Mucosa of rectum (tissue), 2 donors: ENCODE results near the gene FIBCD1.

Experiments used
- H3K27ac ChIP-seq, 2 donors: one replicate each; pipeline ENCODE4 v1.7.0; 2013; ENCODE audit warnings: inconsistent platforms in 2 of 2, low read depth in 2 of 2, low read length in 2 of 2
- H3K27me3 ChIP-seq, 2 donors: one replicate each; pipeline ENCODE4 v1.7.0; 2013; ENCODE audit warnings: low read length in 2 of 2; ENCODE audit not compliant: control insufficient read depth in 2 of 2, insufficient read depth in 2 of 2
- H3K36me3 ChIP-seq, 2 donors: one replicate each; pipeline ENCODE4 v1.7.0; 2013; ENCODE audit warnings: low read length in 2 of 2; ENCODE audit not compliant: control insufficient read depth in 2 of 2, insufficient read depth in 2 of 2
- H3K4me1 ChIP-seq, 2 donors: one replicate each; pipeline ENCODE4 v1.7.0; 2013; ENCODE audit warnings: low read length in 2 of 2, mild to moderate bottlenecking in 1 of 2; ENCODE audit not compliant: control insufficient read depth in 2 of 2, insufficient read depth in 2 of 2
- H3K4me3 ChIP-seq, 2 donors: one replicate each; pipeline ENCODE4 v1.7.0; 2013; ENCODE audit warnings: low read length in 2 of 2
- H3K9ac ChIP-seq, 2 donors: one replicate each; pipeline ENCODE4 v1.7.0; 2013; ENCODE audit warnings: low read length in 2 of 2, low read depth in 1 of 2, mild to moderate bottlenecking in 1 of 2
- H3K9me3 ChIP-seq, 2 donors: one replicate each; pipeline ENCODE4 v1.7.0; 2013; ENCODE audit warnings: low read length in 2 of 2; ENCODE audit not compliant: control insufficient read depth in 2 of 2
- donor health status: healthy.
- donor health status: Normal muscosa, but diverticular disease.

Gene FIBCD1

DNA sequence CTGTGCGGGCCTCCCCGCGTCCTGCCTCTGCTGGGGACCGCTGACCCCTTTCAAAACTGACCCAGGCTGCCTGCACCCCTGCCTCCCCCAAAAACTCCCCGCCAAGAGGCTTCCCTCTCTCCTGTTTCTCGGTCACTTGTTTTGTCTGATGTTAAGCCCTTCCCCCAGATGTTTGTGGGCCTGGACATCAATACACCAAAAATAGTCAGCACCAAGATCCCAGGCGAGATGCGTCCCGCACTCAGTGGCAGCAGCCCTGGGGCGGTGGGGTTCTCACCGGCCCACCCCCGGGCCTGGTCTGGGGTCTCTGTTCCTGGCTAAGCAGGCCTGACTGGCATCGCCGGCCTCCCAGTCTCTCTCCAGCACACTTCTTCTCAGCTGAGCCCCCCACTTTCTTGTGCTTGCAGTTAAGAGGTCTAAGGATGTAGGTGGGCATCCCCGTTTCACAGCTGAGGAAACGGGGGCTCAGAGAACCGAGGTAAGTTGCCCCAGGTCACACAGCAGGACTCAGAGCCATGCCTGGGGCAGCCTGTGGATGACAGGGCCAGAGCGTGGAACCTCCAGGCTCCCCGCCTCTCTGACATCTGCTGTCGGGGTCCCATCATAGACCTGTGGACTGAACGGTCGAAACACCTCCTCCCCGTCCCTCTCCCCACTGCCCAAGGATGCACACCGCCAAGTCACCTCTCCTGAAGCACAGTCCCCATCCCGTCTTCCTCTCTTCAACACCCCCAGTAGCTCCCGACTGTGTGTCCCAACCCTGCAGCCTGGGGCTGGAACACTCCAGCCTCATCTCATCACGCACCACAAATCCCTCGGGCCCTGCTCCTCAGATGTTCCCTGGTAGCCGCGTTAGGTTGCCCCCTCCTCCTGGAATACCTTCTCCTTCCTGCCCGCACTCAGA lies 16.8 kb downstream of the FIBCD1 start:
- no peak overlapping the region for H3K9ac ChIP-seq

DNA sequence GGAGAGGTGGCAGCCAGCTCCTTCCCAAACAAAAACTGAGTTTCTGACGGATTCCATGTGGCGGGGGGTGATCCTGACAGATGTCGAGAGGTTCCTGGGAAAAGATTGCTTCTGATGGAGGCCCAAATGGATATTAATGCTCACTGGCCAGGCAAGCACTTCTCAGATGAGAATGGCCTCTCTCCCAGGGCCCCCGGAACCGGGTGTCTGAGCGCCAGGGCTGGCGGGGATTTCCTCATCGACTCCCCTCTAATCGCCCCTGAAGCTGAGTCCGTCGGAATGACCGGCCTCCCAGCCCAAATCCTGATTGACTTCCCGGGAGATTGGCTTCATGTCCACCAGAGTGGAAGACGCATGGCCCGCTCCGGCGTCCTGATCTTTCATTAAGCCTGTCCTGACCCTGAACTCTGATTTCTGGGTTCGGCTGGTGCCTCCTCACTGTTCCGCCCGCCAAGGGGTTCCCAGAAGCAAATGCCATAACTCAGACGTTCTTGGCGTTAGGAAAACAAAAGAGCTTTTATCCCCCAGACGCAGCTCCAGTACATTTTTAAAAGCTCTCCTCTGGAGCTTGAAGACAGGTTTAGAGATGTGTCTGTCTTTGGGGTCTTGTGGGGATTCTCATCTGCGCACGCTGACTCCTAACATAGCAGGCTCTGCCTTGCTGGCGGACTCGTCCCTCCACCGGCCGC lies 17.6 kb downstream of the FIBCD1 start:
- Histone ChIP-seq H3K27ac (no peak overlapping the region), H3K27me3 (no peaks in the 10 kb centered on the region), H3K9me3 (no peaks in the 10 kb centered on the region), H3K36me3 (no peaks in the 10 kb centered on the region), H3K4me3 (no peak overlapping the region), H3K9ac (no peak overlapping the region), H3K4me1 (no peaks in the 10 kb centered on the region)

More for the DNA sequence above, 16.8 kb downstream of the FIBCD1 start:
- no peaks in the 10 kb centered on the region for H3K9me3 ChIP-seq
- no peaks in the 10 kb centered on the region for H3K27me3 ChIP-seq
- no peaks in the 10 kb centered on the region for H3K4me1 ChIP-seq
- H3K4me3 ChIP-seq = no peak overlapping the region
- H3K27ac ChIP-seq = no peak overlapping the region
- H3K36me3 ChIP-seq = no peaks in the 10 kb centered on the region

DNA sequence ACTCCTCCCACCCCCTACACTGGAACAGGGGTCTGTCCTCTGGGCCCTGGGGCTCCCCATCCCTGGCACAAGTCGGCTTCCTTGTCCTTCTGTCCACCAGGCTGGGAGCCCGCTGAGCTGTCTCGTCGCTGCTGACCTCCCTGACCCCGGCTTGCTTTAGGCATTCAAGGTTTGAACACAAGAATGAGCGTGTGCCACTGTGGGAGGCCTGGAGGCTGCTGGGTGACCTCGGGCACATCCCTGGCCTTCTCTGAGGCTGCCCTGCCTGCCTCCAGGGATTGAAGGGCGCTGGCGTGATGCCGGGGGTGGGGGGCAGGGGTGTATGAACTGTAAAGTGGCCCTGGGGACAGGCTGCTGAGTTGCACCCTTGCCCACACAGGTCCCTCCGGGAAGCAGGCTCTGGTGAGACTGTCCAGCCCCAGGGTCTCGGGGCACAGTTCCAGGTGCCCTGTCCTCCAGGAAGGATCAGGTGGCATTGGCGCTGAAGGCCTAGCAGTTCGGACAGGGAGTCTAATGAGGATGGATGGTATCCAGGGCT lies 18.2 kb downstream of the FIBCD1 start:
- H3K9me3 ChIP-seq = no peaks in the 10 kb centered on the region
- no peak overlapping the region for H3K27ac ChIP-seq
- H3K4me1 ChIP-seq = no peaks in the 10 kb centered on the region
- H3K9ac ChIP-seq = no peak overlapping the region
- H3K36me3 ChIP-seq = no peaks in the 10 kb centered on the region
- no peaks in the 10 kb centered on the region for H3K27me3 ChIP-seq
- no peak overlapping the region for H3K4me3 ChIP-seq

DNA sequence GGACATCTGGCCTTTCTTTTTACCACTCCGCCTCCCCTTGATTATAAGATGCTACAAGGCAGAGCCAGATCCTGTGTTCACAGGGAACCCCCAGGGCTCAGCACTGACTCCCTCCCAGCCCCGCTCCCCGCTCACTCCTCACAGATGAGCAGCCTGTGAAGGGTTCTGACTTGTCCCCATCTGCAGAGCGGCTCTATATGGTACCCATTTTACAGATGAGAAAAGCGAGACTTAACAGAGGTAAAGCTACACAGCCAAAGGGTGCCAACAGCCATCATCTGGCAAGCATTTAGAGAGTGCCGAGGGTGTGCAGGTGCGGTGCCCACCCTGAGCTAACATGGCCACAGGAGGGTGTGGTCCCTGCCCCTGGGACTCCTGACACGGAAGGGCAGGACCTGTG lies 18.8 kb downstream of the FIBCD1 start:
- Histone ChIP-seq H3K4me1 (no peaks in the 10 kb centered on the region), H3K27ac (no peak overlapping the region), H3K36me3 (no peaks in the 10 kb centered on the region), H3K9me3 (no peaks in the 10 kb centered on the region), H3K9ac (no peak overlapping the region), H3K4me3 (no peak overlapping the region), H3K27me3 (no peaks in the 10 kb centered on the region)

DNA sequence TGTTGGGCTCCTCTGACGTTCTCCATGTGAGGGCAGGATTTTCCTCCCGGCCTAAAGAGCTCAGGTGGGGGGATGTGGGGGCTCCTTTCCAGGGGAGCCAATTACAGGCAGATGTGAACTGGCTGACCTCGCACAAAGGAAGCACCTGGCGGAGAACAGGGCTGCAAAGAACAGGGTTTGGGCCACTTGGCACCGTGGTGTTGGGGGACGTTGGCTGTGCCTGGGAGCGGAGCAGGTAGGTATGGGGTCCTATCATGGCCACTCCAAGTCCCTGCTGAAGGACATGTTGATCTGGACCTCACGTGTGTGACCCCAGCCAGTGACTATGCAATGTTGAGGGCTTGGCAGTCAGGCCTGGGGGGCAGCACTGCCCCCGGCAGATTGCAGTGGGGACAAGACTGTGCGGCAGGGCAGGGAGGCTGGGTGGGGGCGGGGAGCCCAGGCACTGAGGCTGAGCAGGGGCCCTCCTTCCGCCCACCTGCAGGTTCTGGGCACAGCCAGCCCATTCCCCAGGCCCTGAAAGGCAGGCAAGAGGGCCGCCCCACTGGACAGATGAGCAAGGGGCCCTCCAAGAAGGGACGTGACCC lies 19.4 kb downstream of the FIBCD1 start:
- H3K9me3 ChIP-seq = no peaks in the 10 kb centered on the region
- H3K36me3 ChIP-seq = no peaks in the 10 kb centered on the region
- no peaks in the 10 kb centered on the region for H3K4me1 ChIP-seq
- H3K27me3 ChIP-seq = no peaks in the 10 kb centered on the region
- no peak overlapping the region for H3K27ac ChIP-seq
- no peak overlapping the region for H3K4me3 ChIP-seq
- no peak overlapping the region for H3K9ac ChIP-seq

DNA sequence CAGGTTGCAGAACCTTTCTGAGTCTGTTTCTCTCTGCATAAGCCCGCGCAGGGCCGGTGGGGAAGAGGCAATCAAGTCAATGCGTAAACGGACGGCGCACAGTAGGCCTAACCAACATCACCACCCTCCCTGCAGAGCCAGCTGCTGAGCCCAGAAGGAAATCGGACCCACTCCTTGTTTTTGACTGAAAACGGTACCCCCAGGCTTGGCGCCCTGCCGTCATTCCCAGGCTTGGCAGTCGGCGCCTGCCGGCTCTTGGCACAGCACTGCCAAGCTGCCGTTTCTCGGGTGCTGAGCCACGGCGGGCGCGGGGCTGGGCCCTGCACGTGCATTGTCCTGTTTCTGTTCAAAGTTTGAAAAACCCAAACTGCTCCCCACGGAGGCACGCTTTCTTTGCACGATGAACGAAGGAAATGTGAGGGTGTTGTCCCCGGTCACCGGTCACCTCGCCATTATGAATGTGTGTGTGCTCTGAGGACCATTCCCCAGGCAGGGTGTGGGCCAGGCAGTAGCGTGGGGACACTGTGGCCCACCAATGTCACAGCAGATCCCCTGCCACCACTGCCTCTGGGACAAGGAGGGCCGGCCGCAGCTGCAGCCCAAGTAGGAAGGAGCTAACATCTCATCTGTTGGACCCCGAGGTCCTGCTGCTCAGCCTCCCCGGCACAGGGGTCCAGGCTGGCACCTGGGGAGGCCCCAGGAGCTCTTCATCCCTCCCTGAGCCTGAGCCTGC lies 20.1 kb downstream of the FIBCD1 start:
- H3K9ac ChIP-seq = no peak overlapping the region
- no peak overlapping the region for H3K4me3 ChIP-seq
- no peak overlapping the region for H3K27ac ChIP-seq
- H3K9me3 ChIP-seq = no peaks in the 10 kb centered on the region
- H3K36me3 ChIP-seq = no peaks in the 10 kb centered on the region
- no peaks in the 10 kb centered on the region for H3K27me3 ChIP-seq
- no peaks in the 10 kb centered on the region for H3K4me1 ChIP-seq

DNA sequence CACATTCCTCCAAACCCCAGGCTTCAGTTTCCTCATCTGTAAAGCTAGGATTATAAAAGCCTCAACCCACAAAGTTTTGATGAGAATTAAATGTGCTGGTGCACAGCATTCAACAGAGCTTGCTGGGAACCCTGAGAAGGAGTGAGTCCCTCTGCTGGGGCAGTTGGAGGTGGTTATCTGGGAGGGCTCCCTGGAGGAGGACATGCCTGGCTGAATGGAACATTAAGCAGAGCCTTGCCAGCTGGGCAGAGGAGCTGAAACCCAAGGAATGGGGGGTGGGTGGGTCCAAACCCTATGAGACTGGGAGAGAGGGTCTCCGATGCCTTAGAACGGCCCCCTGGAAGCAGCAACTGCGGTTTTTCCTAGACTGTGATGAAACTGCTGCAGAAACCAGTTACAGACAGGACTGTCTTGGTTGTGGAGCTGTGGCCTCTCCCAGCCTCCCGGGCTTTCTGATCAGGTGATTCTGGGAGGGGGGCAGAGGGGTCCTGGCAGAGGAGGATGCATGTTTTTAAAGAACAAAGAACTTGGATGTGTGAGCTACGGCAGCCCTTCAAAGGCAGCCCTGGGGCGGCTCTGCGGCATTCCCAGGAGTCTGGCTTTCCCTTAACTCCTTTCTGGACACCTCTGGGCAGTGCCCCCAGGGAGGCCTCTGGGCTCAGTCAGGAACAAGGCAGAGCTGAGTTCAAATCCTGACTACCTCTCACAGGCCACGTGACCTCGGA lies 20.8 kb downstream of the FIBCD1 start:
- Histone ChIP-seq H3K9me3 (no peaks in the 10 kb centered on the region), H3K36me3 (no peaks in the 10 kb centered on the region), H3K4me1 (no peaks in the 10 kb centered on the region), H3K27ac (no peak overlapping the region), H3K4me3 (no peak overlapping the region), H3K9ac (no peak overlapping the region), H3K27me3 (no peaks in the 10 kb centered on the region)

DNA sequence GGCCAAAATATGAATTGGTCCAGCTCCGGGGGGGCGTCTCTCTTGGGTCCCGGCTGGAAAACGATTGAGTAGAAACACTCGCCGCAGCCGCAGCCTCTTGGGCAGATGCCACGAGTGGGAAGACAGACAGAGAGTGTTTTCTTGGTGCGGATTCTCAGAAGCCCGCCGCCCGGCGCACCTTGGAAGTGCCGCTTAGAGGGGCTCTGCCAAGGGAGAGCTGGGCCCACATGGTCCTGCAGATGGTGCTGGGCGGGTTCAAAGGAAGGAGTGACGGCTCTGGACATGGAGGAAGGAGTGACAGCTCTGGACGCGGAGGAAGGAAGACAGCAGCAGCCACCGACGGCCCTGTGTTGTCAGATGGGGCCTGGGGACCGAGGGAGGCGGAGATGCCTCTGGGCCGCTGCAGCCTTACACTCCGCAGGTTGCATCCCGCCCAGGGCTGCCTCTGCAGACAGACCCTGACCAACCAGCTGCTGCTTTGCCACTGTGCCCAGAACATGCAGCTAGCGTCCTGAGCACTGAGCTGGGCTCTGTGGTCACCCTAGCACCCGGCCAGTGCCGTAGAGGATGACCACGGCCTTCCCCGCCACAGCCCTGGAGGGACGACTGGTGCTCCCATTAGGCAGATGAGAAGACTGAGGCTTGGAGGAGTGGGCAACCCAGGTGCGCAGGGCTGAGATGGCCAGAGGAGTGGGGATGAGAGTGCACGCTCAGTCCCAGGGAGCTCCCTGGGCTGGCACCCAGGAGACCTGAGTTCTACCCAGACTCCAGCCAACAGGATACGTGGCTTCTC lies 21.7 kb downstream of the FIBCD1 start:
- H3K36me3 ChIP-seq = no peaks in the 10 kb centered on the region
- H3K4me3 ChIP-seq = no peak overlapping the region
- H3K9ac ChIP-seq = no peak overlapping the region
- no peaks in the 10 kb centered on the region for H3K4me1 ChIP-seq
- H3K9me3 ChIP-seq = no peaks in the 10 kb centered on the region
- H3K27me3 ChIP-seq = no peaks in the 10 kb centered on the region
- no peak overlapping the region for H3K27ac ChIP-seq

DNA sequence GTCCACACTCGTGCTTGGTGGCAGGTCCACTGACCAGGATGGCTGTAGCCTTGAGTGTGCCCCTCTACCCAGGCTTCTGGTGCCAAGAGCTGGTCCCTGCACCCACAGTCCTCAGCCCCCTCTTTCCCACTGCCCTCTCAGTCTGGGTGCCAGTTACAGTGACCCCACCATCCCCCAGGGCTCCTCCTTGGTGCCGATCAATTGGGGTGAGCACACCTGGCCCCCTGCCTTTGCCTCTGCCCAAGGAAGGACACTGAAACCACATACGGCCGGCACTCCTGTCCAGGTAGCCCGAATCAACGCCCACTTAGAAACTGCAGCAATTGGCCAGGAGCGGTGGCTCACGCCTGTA lies 24.0 kb downstream of the FIBCD1 start:
- no peaks in the 10 kb centered on the region for H3K4me1 ChIP-seq
- no peaks in the 10 kb centered on the region for H3K27me3 ChIP-seq
- H3K9me3 ChIP-seq = no peaks in the 10 kb centered on the region
- H3K27ac ChIP-seq = no peak overlapping the region
- H3K36me3 ChIP-seq = no peaks in the 10 kb centered on the region
- H3K9ac ChIP-seq = no peak overlapping the region
- no peak overlapping the region for H3K4me3 ChIP-seq
